HEK293T (cell line): ENCODE measurements around the gene SRPK1.
"Not testable (repeated sequence)": the region's sequence is repeated elsewhere in the genome, so short reads cannot be mapped to it uniquely, and the experiment has no call there.

Experiments
- CTCF ChIA-PET: fragments of 350-600 bp; formaldehyde crosslinking; extraction: SDS; loops from one replicate; lab custom pipeline; 2021; ENCODE audit warnings: antibody characterized with exemption, inconsistent platforms; lab: Yijun Ruan, JAX
- POLR2A ChIA-PET: fragments of 350-600 bp; formaldehyde crosslinking; extraction: SDS; loops from one replicate; lab custom pipeline; 2020; ENCODE audit warnings: antibody characterized with exemption, inconsistent platforms; lab: Yijun Ruan, JAX
- DNase-seq: peaks from one replicate; pipeline ENCODE4 v3.0.0; 2012; ENCODE audit warnings: mixed read lengths; ENCODE audit errors: extremely low spot score
- ARNT ChIP-seq: fragments of 450-650 bp; IDR thresholded peaks from 2 replicates; pipeline ENCODE4 v1.6.1; 2017; ENCODE audit warnings: mild to moderate bottlenecking
- BHLHE40 ChIP-seq: fragments of 450-650 bp; IDR thresholded peaks from 2 replicates; pipeline ENCODE4 v1.6.1; 2016; ENCODE audit warnings: mild to moderate bottlenecking, moderate library complexity, borderline replicate concordance
- CTBP1 ChIP-seq: fragments of 450-650 bp; IDR thresholded peaks from 2 replicates; pipeline ENCODE4 v1.6.1; 2016; ENCODE audit warnings: borderline replicate concordance
- ELF4 ChIP-seq: fragments of 450-650 bp; IDR thresholded peaks from 2 replicates; pipeline ENCODE4 v1.6.1; 2017; ENCODE audit warnings: antibody characterized with exemption
- FOXA1 ChIP-seq: fragments of 450-650 bp; IDR thresholded peaks from 2 replicates; pipeline ENCODE4 v1.6.1; 2016; ENCODE audit warnings: mild to moderate bottlenecking
- FOXK2 ChIP-seq: fragments of 450-650 bp; IDR thresholded peaks from 2 replicates; pipeline ENCODE4 v1.6.1; 2016; ENCODE audit warnings: mild to moderate bottlenecking
- FOXM1 ChIP-seq: fragments of 450-650 bp; IDR thresholded peaks from 2 replicates; pipeline ENCODE4 v1.6.1; 2017; ENCODE audit warnings: mild to moderate bottlenecking, borderline replicate concordance
- HDGF ChIP-seq: fragments of 450-650 bp; IDR thresholded peaks from 2 replicates; pipeline ENCODE4 v1.6.1; 2017; ENCODE audit warnings: antibody characterized with exemption, borderline replicate concordance
- L3MBTL2 ChIP-seq: fragments of 450-650 bp; conservative IDR thresholded peaks from 2 replicates; pipeline ENCODE4 v1.6.1; 2016; ENCODE audit warnings: mild to moderate bottlenecking
- LEF1 ChIP-seq: fragments of 450-650 bp; IDR thresholded peaks from 2 replicates; pipeline ENCODE4 v1.6.1; 2017; ENCODE audit warnings: mild to moderate bottlenecking, borderline replicate concordance
- NFRKB ChIP-seq: fragments of 450-650 bp; IDR thresholded peaks from 2 replicates; pipeline ENCODE4 v1.6.1; 2016; ENCODE audit warnings: mild to moderate bottlenecking, moderate library complexity
- SP1 ChIP-seq: fragments of 450-650 bp; IDR thresholded peaks from 2 replicates; pipeline ENCODE4 v1.6.1; 2017
- SUZ12 ChIP-seq: fragments of 450-650 bp; IDR thresholded peaks from 2 replicates; pipeline ENCODE4 v1.6.1; 2016; ENCODE audit warnings: mild to moderate bottlenecking
- TARDBP ChIP-seq: fragments of 450-650 bp; IDR thresholded peaks from 2 replicates; pipeline ENCODE4 v1.6.1; 2016
- ZNF384 ChIP-seq: fragments of 450-650 bp; IDR thresholded peaks from 2 replicates; pipeline ENCODE4 v1.6.1; 2016
- TF ChIP-seq, protein P1 (sequence below): fragments of 450-650 bp; IDR thresholded peaks from 2 replicates; pipeline ENCODE4 v1.6.1; 2016

Gene SRPK1

DNA sequence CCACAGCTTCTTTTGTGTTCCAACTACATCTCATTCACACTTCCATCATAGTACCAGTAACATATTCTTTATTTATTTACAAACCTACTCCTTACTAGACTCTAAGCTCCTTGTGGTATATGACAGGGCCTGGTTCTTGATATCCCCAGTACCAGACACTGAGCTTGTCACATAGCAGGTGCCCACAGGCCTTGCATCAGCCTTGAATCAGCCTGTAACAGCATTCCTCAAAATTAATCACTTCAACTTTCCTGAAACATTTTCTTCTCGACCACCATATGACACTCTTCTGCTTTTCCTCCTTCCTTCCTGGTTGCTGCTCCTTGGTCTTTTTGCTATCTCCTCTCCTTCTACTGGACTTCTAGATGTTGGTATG is 24.7 kb upstream of the SRPK1 start:
- CTCF ChIA-PET: interaction anchor here (0.5 kb wide), 1 partner anchor 104 kb away, joined by 4 read pairs; no protein-coding TSS in a partner anchor
- DNase-seq: no peak
- POLR2A ChIA-PET: no interaction called here
- TF ChIP-seq, protein P1, sequence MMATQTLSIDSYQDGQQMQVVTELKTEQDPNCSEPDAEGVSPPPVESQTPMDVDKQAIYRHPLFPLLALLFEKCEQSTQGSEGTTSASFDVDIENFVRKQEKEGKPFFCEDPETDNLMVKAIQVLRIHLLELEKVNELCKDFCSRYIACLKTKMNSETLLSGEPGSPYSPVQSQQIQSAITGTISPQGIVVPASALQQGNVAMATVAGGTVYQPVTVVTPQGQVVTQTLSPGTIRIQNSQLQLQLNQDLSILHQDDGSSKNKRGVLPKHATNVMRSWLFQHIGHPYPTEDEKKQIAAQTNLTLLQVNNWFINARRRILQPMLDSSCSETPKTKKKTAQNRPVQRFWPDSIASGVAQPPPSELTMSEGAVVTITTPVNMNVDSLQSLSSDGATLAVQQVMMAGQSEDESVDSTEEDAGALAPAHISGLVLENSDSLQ: no peak
- no peak for TF ChIP-seq SP1
- TF ChIP-seq ZNF384: no peak
- TF ChIP-seq TARDBP: no peak
- TF ChIP-seq CTBP1: no peak
- no peak for TF ChIP-seq ARNT
- no peak for TF ChIP-seq FOXA1
- no peak for TF ChIP-seq FOXM1
- TF ChIP-seq FOXK2: no peak
- no peak for TF ChIP-seq HDGF
- no peak for TF ChIP-seq SUZ12
- no peak for TF ChIP-seq ELF4
- TF ChIP-seq L3MBTL2: no peak
- no peak for TF ChIP-seq BHLHE40
- no peak for TF ChIP-seq LEF1
- no peak for TF ChIP-seq NFRKB

DNA sequence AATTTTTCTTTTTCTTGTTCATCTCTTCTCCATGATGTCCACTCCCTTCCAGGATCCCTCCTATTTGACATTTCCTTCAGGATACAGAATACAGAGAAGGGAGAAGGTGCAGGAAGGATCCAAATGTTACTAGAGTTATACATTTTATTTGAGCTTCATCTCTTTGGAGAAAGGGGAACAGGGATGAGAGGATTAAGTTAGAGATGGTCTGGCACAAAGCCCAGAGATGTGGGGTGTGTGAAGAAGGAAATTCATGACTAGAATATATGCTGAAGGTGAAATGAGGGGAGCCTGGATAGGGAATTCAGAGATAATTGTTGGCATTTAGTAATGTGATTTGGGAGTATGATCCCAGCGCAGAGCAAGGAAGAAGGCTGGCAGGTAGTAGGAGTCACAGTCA is 22.5 kb upstream of the SRPK1 start:
- POLR2A ChIA-PET: no interaction called here
- no peak for DNase-seq
- TF ChIP-seq, protein P1: no peak
- TF ChIP-seq NFRKB (no peak), FOXM1 (no peak), ELF4 (no peak), LEF1 (no peak), FOXA1 (no peak), TARDBP (no peak), L3MBTL2 (no peak), FOXK2 (no peak), HDGF (no peak), CTBP1 (no peak), SP1 (no peak), SUZ12 (no peak), BHLHE40 (no peak), ZNF384 (no peak), ARNT (no peak)
- CTCF ChIA-PET: no interaction called here

DNA sequence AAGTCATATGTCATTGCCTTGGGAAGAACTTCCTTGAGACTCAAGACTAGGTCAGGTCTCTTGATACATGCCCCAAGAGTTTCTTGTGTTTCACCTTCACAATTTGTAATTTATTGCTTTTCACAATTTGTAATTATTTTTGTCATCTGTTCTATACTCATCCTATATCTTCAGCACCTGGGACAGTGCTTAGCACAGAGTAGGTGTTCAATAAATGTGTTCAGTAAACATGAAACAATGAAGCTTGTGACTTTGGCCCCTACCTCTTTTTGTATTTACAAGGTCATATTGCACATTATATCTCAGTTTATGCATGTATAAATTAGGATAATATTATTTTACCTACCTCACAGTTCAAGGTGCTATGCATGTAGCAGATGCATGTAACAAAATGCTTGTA is 21.5 kb upstream of the SRPK1 start:
- TF ChIP-seq ARNT (no peak), FOXM1 (no peak), L3MBTL2 (no peak), TARDBP (no peak), FOXA1 (no peak), CTBP1 (no peak), SUZ12 (no peak)
- TF ChIP-seq, protein P1: no peak
- no peak for DNase-seq
- CTCF ChIA-PET: no interaction called here
- POLR2A ChIA-PET: no interaction called here

DNA sequence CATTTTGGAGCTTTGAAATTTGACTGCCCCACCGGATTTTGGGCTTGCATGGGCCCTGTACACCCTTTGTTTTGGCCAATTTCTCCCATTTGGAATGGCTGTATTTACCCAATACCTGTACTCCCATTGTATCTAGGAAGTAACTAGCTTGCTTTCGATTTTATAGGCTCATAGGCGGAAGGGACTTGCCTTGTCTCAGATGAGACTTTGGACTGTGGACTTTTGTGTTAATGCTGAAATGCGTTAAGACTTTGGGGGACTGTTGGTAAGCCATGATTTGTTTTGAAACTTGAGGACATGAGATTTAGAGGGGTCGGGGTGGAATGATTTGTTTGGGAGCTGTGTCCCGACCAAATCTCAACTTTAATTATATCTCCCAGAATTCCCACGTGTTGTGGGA is 20.3 kb upstream of the SRPK1 start:
- DNase-seq, POLR2A ChIA-PET: not testable (repeated sequence)
- CTCF ChIA-PET: interaction anchor here (0.6 kb wide), 1 partner anchor 45 kb away, joined by 3 read pairs; no protein-coding TSS in a partner anchor

DNA sequence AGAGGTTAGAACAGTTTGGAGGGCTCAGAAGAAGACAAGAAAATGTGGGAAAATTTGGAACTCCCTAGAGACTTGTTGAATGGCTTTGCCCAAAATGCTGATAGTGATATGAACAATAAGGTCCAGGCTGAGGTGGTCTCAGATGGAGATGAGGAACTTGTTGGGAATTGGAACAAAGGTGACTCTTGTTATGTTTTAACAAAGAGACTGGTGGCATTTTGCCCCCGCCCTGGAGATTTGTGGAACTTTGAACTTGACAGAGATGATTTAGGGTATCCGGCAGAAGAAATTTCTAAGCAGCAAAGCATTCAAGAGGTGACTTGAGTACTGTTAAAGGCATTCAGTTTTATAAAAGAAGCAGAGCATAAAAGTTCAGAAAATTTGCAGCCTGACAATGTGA is 19.1 kb upstream of the SRPK1 start:
- CTCF ChIA-PET, DNase-seq, POLR2A ChIA-PET: not testable (repeated sequence)

DNA sequence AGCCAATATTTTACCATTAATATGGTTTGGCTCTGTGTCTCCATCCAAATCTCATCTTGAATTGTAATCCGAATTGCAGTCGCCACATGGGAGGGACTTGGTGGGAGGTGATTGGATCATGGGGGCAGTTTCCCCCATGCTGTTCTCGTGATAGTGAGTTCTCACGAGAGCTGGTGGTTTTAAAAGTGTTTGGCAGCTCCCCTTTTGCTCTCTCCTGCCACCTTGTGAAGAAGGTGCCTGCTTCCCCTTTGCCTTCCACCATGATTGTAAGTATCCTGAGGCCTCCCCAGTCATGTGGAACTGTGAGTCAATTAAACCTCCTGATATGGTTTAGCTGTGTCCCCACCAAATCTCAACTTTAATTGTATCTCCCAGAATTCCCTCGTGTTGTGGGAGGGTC is 18.4 kb upstream of the SRPK1 start:
- DNase-seq, POLR2A ChIA-PET: not testable (repeated sequence)
- CTCF ChIA-PET: interaction anchor here (0.5 kb wide), 1 partner anchor 65 kb away, joined by 3 read pairs; no protein-coding TSS in a partner anchor

DNA sequence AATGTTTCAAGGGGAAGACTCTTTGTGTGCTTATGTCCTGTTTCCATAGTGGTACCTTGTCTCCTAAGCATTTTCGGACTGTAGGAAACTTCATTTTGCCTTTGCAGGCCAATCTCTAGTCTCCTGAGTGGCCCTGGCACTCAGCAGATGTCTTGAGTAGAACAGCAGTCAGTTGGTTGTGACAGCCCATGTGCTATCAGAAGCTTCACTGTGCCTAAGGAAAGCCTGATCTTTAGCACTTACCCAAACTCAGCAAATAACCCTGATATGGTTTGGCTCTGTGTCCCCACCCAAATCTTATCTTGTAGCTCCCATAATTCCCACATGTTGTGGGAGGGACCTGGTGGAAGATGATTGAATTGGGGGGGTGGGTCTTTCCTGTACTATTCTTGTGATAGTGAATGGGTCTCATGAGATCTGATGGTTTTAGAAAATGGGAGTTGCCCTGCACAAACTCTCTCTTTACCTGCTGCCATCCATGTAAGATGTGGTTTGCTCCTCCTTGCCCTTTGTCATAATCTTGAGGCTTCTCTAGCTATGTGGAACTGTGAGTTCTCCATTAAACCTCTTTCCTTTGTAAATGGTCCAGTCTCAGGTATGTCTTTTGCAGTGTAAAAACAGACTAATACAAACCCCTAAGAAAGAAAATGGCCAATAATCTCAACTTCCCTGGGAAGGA is 15.9 kb upstream of the SRPK1 start:
- ChIA-PET POLR2A (no interaction called here), CTCF (interaction anchor here (0.6 kb wide), 1 partner anchor 145 kb away, joined by 5 read pairs; no protein-coding TSS in a partner anchor)
- DNase-seq: no peak
- TF ChIP-seq, protein P1: no peak
- TF ChIP-seq NFRKB (no peak), TARDBP (no peak), ELF4 (no peak), CTBP1 (no peak)
